Neuron (in vitro differentiated cells): ENCODE results near the gene GPX5.
A peak's percentile ranks its signal among the peaks of the same experiment; 100 is the strongest.
"Not testable (repeated sequence)": the region's sequence is repeated elsewhere in the genome, so short reads cannot be mapped to it uniquely, and the experiment has no call there.

ENCODE experiments used
- H2AFZ ChIP-seq: one replicate; pipeline ENCODE4 v1.6.1; 2013; ENCODE audit warnings: low read depth, mild to moderate bottlenecking, inconsistent platforms, low read length, moderate library complexity
- H3K27me3 ChIP-seq: one replicate; pipeline ENCODE4 v1.6.1; 2013; ENCODE audit warnings: low read length; ENCODE audit not compliant: insufficient read depth
- H3K36me3 ChIP-seq: one replicate; pipeline ENCODE4 v1.6.1; 2013; ENCODE audit warnings: low read length; ENCODE audit not compliant: insufficient read depth
- H3K4me1 ChIP-seq: one replicate; pipeline ENCODE4 v1.6.1; 2013; ENCODE audit warnings: low read length; ENCODE audit not compliant: insufficient read depth
- H3K4me3 ChIP-seq: 2 replicates; pipeline ENCODE4 v1.5.1; 2013; ENCODE audit warnings: mild to moderate bottlenecking, low read length, moderate library complexity
- H3K9me3 ChIP-seq: one replicate; pipeline ENCODE4 v1.6.1; 2013; ENCODE audit warnings: low read length

Gene GPX5

GRCh38 chr6:28497893-28498292 lies 27.8 kb upstream of the GPX5 start:
- Histone ChIP-seq H3K36me3 (no peaks in the 10 kb centered on the region), H2AFZ (peak overlapping the region; percentile 8), H3K4me3 (no peak overlapping the region), H3K4me1 (peaks cover 13% of the 10 kb centered on the region), H3K9me3 (no peaks in the 10 kb centered on the region), H3K27me3 (no peaks in the 10 kb centered on the region)

- Histone ChIP-seq H3K9me3 (no peaks in the 10 kb centered on the region), H3K36me3 (no peaks in the 10 kb centered on the region), H3K4me1 (peaks cover 13% of the 10 kb centered on the region)
Measured at GRCh38 chr6:28501259-28501658, 24.4 kb upstream of the GPX5 start.

GRCh38 chr6:28502136-28502535 lies 23.5 kb upstream of the GPX5 start:
- not testable (repeated sequence) for H3K36me3 ChIP-seq

More at GRCh38 chr6:28501259-28501658, 24.4 kb upstream of the GPX5 start:
- H3K4me3 ChIP-seq = no peak overlapping the region
- no peak overlapping the region for H2AFZ ChIP-seq
- peaks cover 2% of the 10 kb centered on the region for H3K27me3 ChIP-seq

GRCh38 chr6:28502709-28503305 lies 22.9 kb upstream of the GPX5 start:
- not testable (repeated sequence) for H3K4me3 ChIP-seq, H2AFZ ChIP-seq, H3K9me3 ChIP-seq, H3K36me3 ChIP-seq, H3K27me3 ChIP-seq, H3K4me1 ChIP-seq

More at GRCh38 chr6:28502136-28502535, 23.5 kb upstream of the GPX5 start:
- not testable (repeated sequence) for H2AFZ ChIP-seq, H3K27me3 ChIP-seq, H3K4me3 ChIP-seq, H3K9me3 ChIP-seq
- H3K4me1 ChIP-seq = peaks cover 13% of the 10 kb centered on the region

GRCh38 chr6:28505733-28506132 lies 19.9 kb upstream of the GPX5 start:
- H2AFZ ChIP-seq = no peak overlapping the region
- no peak overlapping the region for H3K4me3 ChIP-seq
- no peaks in the 10 kb centered on the region for H3K9me3 ChIP-seq
- peaks cover 2% of the 10 kb centered on the region for H3K27me3 ChIP-seq
- no peaks in the 10 kb centered on the region for H3K4me1 ChIP-seq
- H3K36me3 ChIP-seq = no peaks in the 10 kb centered on the region

GRCh38 chr6:28506807-28507475 lies 18.7 kb upstream of the GPX5 start:
- Histone ChIP-seq H3K27me3 (peaks cover 2% of the 10 kb centered on the region), H3K9me3 (no peaks in the 10 kb centered on the region), H3K4me1 (no peaks in the 10 kb centered on the region), H2AFZ (no peak overlapping the region), H3K4me3 (no peak overlapping the region), H3K36me3 (no peaks in the 10 kb centered on the region)

- H3K36me3 ChIP-seq = no peaks in the 10 kb centered on the region
- H3K4me1 ChIP-seq = no peaks in the 10 kb centered on the region
- peaks cover 8% of the 10 kb centered on the region for H3K27me3 ChIP-seq
- H2AFZ ChIP-seq = no peak overlapping the region
- H3K9me3 ChIP-seq = peaks cover 1% of the 10 kb centered on the region
- no peak overlapping the region for H3K4me3 ChIP-seq
Measured at GRCh38 chr6:28511628-28512300, 13.9 kb upstream of the GPX5 start.

GRCh38 chr6:28512387-28512786 lies 13.3 kb upstream of the GPX5 start:
- not testable (repeated sequence) for H2AFZ ChIP-seq, H3K9me3 ChIP-seq, H3K36me3 ChIP-seq, H3K4me3 ChIP-seq, H3K4me1 ChIP-seq, H3K27me3 ChIP-seq

- Histone ChIP-seq H3K36me3 (no peaks in the 10 kb centered on the region), H3K9me3 (peaks cover 1% of the 10 kb centered on the region), H3K4me3 (no peak within 1 kb of the TSS), H2AFZ (no peak within 1 kb of the TSS), H3K27me3 (peaks cover 20% of the 10 kb centered on the region), H3K4me1 (no peaks in the 10 kb centered on the region)
Measured at GRCh38 chr6:28515676-28516075, 10.0 kb upstream of the GPX5 start, which contains the start of gene GPX6. Gene GPX6 (minus strand): TSS chr6:28515793. CDS start chr6:28515743, 50 bp downstream.

- no peaks in the 10 kb centered on the region for H3K4me1 ChIP-seq
- no peaks in the 10 kb centered on the region for H3K9me3 ChIP-seq
- H3K4me3 ChIP-seq = no peak overlapping the region
- peaks cover 22% of the 10 kb centered on the region for H3K27me3 ChIP-seq
- H2AFZ ChIP-seq = no peak overlapping the region
- H3K36me3 ChIP-seq = no peaks in the 10 kb centered on the region
Measured at GRCh38 chr6:28517964-28518363, 7.7 kb upstream of the GPX5 start.

- H3K4me3 ChIP-seq = no peak overlapping the region
- no peak overlapping the region for H2AFZ ChIP-seq
- no peaks in the 10 kb centered on the region for H3K4me1 ChIP-seq
- peaks cover 28% of the 10 kb centered on the region for H3K27me3 ChIP-seq
- H3K9me3 ChIP-seq = no peaks in the 10 kb centered on the region
- no peaks in the 10 kb centered on the region for H3K36me3 ChIP-seq
Measured at GRCh38 chr6:28522594-28523240, 3.0 kb upstream of the GPX5 start.

- Histone ChIP-seq H3K4me3 (no peak overlapping the region), H2AFZ (no peak overlapping the region), H3K36me3 (no peaks in the 10 kb centered on the region), H3K27me3 (peaks cover 24% of the 10 kb centered on the region), H3K4me1 (no peaks in the 10 kb centered on the region), H3K9me3 (no peaks in the 10 kb centered on the region)
Measured at GRCh38 chr6:28523241-28523622, 2.4 kb upstream of the GPX5 start.

- Histone ChIP-seq H2AFZ (no peak overlapping the region), H3K4me1 (peaks cover 2% of the 10 kb centered on the region), H3K27me3 (peaks cover 12% of the 10 kb centered on the region), H3K36me3 (no peaks in the 10 kb centered on the region), H3K9me3 (no peaks in the 10 kb centered on the region), H3K4me3 (no peak overlapping the region)
Measured at GRCh38 chr6:28530777-28531176, 5.1 kb downstream of the GPX5 start.
